ENCODE results near the gene DDX24.

DDX24 gene

DNA sequence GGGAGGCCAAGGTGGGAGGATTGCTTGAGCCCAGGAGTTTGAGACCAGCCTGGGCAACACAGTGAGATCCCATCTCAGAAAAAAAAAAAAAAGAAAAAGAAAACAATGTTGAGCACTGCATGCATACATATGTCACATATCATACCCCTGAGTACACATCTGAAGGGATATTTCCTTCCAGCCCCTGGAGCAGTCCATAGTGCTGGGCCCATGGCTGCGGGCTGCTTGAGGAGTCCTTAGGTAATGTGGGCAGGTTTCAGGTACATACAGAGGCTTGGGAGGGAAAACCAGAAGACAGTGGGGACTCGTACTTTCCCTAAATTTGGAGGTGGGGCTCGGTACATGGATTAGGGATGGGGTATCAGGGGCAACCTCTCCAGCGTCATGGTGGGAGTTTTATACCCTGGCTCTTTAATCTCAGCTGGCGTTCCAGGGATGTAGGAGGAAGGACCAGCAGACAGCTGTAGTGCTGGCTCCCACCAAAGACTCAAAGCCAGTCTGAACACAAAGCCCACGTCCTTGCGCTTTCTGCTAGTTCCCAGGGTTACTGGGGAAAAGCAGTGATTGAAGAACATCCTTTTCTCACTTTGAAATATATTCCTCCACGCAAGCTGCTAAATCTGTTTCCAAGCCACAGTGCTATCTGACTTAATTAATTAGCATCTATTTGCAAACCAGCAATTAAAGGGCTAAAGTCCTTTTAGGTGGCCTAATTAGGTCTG is 49.7 kb downstream of the DDX24 start:
- no peak for DNase-seq (ENCODE audit: low read depth in 2 of 2)

DNA sequence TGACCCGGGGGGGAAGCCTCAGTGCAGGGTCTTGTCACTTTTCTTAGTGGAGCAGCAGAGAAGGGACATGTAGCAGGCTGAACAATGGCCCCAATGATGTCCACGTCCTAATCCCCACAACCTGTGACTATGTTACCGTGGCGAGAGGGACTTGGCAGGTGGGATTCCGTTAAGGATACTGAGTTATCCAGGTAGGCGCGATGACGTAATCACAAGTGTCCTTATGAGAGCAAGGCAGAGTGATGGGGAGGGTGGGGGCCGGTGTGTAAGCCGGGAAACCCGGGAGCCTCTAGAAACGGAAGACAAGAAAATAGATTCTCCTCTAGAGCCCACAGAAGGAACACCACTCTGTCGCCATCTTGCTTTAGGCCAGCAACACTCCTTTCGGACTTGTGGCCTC is 50.4 kb downstream of the DDX24 start:
- no peak for DNase-seq (ENCODE audit: low read depth in 2 of 2)

DNA sequence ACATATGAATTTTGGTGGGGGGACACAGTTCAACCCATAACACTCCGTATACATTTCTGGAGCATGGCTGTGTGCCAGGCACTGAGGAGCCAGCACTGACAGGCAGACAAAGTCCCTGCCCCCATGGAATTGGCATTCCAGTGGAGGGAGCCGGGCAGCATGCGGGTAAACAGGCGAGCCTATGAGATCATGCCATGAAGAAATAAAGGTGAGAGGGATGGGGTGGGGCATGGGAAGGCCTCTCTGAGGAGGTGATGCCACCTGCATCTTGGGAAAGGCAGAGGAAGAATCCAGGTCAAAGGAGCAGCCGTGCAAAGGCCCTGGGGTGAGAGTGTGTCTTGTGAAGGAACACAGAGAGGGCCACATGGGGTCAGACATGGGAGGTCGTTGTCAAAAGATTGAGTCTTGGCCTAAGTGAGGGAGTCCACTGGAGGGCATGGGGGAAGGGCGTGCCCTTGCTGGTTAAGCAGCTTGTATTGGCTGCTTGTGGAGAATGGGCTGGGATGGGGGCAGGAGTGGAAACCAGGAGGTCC is 51.3 kb downstream of the DDX24 start:
- no peak for DNase-seq (ENCODE audit: low read depth in 2 of 2)

DNA sequence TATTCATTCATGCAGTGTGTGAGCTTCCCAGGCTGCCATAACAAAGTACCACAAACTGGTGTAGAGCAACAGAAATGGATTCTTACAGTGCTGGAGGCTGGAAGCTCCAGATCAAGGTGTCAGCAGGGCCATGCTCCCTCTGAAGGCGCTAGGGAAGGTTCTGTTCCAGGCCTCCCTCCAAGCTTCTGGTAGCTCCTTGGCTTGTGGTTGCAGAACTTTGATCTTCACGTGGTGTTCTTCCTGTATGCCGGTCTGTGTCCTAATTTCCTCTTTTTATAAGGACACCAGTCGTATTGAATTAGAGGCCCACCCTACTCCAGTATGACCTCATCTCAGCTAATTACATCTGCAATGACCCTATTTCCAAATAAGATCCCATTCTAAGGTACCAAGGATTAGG is 51.7 kb downstream of the DDX24 start:
- no peak for DNase-seq (ENCODE audit: low read depth in 2 of 2)

GRCh38 chr14:94028450-94028826 is 52.6 kb downstream of the DDX24 start:
- DNase-seq (ENCODE audit: low read depth in 2 of 2) = peak in 1 of 2 donors; percentile 30

DNA sequence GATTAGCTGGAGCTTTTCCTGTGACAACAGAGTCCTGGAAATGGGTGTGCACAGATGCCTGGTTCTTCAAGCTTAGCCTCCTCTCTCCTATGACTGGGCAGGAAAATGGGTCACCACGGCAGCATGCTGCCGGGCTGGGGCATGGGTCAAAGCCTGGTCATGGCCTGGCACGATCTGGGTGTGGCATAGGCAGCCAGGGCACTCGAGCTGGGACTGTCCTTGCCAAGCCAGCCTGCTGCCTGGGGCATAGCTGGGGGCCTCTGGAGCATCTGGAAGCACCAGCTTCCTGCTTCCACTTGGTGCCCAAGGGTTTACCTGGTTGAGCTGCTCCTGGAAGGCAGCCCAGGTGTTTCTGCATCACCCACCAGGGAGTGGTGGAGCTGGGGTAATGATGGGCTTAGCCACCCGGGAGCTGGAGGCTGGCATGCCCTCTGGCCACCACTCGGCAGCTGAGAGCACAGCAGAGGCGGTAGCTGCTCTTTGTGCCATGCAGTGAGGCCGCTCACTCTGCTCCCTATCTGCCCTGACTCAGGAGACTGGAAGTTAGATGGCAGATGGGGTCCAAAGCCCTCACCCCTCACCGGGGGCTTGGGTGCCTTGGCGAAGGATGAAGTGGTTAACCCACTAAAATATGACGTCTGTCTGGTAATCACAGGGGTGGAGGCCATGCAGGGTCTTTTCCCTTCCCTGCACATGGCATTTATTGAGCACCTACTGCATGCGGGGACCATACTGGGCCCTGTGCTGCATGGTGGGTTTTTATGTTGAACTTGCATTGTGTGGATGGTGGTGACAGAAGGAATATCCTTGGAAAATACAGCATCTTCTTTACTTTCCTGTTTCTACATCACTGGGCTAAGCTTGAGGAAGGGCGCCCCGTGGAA is 53.2 kb downstream of the DDX24 start:
- DNase-seq (ENCODE audit: low read depth in 2 of 2) = no peak

DNA sequence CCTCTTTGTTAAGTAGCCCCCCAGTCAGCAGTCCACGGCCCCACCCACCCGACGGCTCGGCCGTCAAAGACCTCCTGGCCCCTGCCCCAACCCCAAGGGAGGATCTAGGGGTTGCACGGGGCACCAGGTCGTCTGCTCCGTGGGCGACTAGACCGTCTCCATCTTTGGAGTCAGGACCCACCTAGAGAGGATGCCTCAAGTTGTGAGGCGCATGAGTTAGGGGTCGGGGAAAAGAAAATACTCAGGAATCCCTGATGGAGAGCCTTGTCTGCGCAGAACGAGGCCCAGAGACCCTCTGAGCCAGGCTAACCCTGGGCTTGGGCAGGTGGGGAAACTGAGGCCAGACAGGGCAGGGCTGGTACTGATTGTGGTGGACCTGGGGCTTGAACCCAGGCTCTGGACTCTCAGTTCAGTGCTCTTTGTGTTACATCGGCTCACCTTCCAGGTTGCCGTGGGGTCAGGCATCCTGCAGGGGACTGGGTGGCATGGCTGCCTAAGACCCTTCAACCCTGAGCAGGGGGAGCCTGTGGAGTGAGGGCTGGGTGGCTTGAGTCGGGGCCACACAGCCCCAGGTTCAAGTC is 54.0 kb downstream of the DDX24 start:
- DNase-seq (ENCODE audit: low read depth in 2 of 2) = no peak

DNA sequence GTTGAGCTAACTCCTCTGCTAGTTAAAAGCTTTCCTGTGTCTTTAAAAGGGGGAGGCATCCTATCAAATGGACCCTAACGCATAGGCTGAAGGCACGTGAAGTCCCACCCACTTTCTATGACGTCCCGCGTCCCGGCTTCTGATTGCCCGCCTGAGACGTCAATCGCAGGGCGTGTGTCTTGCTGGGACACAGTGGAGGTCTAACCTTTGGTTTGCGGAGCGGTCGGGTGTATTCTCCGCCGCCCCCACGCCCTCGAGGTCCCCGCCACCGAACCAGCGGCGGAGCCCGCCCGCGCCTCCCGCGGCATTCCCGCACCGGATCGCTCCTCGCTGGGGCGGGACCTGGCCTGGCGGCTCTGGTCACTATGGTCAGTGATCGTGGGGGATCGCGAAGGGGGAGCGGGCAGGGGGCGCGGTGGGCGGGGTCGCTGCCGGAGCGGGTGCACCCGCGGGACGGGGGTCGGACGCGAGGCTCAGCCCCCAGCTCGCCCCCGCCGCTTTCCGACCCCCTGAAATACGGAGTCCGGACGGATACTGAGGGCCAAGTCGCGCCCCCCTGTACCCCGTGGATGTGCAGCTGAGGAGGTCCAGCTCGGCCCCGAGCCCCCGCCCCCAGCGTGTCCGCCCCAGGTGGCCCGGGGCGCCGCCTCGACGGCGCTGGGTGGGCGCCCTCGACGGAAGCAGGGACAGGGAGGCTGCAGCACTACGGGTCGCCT is 54.7 kb downstream of the DDX24 start, which contains the start of gene OTUB2:
TSS of gene OTUB2 (plus strand) at position 168 of the 716 bp plus-strand sequence. CDS start at position 366, 198 bp downstream.
- peak; percentile 93 to 94 for DNase-seq (ENCODE audit: low read depth in 2 of 2)

DNA sequence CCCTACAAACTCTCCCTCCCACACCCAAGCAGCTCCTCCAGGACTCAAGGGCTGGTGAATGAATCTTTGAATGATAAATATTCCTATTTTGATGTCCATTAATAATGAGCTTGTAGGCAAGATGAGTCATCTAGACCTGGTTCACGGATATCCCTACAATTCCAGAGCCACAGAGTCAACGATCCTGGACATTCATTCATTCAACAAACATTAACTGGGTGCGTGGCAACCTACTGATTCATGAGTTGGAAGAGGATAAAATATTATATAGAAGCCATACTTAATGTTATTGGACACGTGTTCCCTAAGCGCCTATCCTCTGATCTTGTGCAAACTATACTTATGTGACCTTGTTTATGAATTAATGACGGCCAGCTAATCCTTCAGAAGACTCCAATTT is 55.3 kb downstream of the DDX24 start:
- DNase-seq (ENCODE audit: low read depth in 2 of 2) = no peak

- DNase-seq (ENCODE audit: low read depth in 2 of 2) = no peak
Observed at GRCh38 chr14:94024549-94024948, 56.5 kb downstream of the DDX24 start.

DNA sequence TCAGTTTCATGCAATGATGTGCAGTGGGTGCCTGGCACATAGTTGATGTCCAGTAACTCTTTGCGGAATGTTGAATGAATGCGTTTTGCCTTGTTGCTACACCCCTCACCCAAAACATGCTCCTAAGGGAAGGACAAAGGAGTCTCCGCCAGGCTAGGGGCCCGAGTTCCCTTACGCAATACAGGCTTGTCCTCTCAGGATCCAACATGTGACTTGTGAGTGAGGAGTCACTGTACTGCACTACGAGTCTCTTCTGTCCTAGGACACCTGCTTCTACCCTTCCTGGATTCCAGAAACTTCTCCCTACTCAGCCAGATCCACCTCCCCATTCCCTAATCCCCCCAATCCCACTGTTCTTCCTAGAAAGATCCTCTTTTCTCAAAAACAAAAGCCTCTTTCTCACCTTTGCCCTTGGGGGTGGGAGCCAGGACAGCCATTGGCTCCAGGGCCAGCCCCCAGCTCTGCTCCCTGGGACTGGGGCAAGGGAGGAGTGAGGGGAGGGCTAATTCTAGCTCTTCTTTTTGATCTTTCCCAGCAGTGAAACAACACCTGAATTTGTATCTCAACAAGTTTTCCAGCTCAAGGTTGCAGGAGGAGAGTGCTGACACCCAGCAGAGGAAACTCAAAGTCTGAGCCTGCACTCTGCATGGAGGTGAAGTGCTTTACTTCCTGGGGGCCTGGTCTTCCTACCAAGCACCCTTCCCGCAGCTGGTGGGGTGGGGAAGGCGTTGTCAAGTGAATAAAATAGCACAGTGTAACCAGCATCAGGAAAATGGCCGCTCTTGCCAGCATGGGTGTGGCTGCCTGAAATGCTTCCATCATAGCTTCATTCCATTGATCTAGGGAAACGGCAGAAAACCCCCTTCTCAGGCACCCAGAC is 58.2 kb downstream of the DDX24 start:
- DNase-seq (ENCODE audit: low read depth in 2 of 2) = no peak

DNA sequence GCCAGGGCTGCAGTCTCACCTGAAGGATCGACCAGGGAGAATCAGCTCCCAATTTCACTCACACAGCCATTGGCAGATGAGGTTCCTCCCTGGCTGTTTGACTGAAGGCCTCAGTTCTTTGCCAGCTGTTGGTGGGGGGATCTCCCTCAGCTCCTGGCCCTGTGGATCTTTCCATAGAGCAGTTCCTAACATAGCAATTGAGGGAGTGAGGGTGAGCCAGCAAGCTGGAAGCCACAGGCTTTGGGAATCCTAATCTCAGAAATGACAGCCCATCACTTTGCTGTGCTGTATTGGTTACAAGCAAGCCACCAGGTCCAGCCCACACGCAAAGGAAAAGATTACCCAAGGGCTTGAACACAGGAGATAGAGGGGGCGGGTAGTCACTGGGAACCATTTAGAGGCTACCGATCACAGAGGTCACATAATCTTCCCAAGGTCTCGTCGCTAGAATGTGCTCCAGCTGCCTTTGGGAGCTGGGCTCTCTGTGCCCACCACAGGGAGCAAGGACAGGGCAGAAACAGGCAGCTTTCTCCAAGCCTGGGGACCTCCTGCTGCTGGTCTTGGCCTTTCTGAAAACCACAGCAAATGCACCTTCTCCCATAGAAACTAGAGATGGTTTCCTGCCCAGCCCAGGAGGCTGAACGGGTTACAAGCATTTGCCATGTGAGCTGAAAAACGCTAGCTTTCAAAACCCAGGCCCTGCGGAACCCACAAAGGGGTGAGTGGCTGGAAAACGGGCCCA is 59.4 kb downstream of the DDX24 start:
- DNase-seq (ENCODE audit: low read depth in 2 of 2) = peak in 1 of 2 donors; percentile 40

- DNase-seq (ENCODE audit: low read depth in 2 of 2) = no peak
Observed at GRCh38 chr14:94021001-94021400, 60.0 kb downstream of the DDX24 start.

DNA sequence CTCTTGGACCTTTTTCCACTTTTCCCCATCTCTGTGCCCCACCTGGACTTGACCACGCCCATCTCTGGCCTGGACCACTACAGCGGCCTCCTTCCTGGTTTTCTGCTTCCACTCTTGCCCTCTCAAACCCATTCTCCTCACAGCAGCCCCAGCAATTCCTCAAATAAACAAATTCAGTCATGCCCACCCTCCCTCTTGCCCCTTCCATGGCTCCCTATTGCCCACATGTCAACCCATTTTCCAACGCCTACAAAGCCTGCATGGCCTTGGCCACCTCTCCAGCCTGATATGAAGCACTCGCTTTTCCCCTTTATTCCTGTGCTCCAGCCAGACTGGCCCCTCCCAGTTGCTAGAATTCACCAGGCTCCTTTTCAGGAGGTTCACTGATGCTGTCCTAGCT is 60.7 kb downstream of the DDX24 start:
- DNase-seq (ENCODE audit: low read depth in 2 of 2) = no peak

DNA sequence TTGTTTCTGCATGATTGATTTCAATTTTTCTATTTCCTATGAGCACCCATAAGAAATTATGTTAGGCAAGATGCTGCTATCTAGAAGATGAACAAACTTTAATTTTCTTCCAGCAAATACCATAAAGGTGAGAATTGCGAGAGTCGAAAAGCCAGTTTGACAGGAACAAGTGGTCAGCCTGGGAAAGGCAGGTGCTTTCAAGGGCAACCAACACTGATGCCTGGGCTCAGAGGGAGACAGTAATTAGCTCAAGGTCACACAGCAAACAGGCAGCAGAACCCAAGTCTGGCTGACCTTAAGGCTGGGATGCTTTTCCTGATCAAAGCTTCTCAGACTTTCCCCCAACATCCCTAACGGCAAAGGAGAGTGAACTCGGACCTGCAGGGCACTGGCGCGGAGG is 61.7 kb downstream of the DDX24 start:
- no peak for DNase-seq (ENCODE audit: low read depth in 2 of 2)

- no peak for DNase-seq (ENCODE audit: low read depth in 2 of 2)
Observed at GRCh38 chr14:94018308-94018707, 62.7 kb downstream of the DDX24 start.

GRCh38 chr14:94016446-94016976 is 64.5 kb downstream of the DDX24 start:
- DNase-seq (ENCODE audit: low read depth in 2 of 2) = no peak

- no peak for DNase-seq (ENCODE audit: low read depth in 2 of 2)
Observed at GRCh38 chr14:94015223-94015622, 65.8 kb downstream of the DDX24 start.

- no peak for DNase-seq (ENCODE audit: low read depth in 2 of 2)
Observed at GRCh38 chr14:94014382-94014781, 66.6 kb downstream of the DDX24 start.

DNA sequence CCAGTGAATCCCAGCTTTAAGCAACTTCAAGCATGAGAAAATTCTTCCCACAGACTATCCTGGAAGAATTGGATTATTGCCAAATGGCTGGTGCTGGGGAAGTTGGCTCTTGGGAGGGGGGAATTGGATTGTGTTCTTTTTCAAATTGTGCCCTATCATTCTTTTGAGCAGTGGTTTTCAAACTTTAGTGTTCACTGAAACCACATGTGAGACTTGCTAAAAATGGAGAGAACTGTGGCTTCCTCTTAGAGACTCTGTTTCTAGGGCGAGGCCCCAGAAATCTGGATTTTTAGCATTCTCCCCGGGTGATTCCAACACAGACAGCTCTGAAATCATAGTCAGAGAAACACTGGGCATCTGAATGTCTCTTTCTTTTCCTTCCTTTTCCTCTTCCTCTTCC is 69.2 kb downstream of the DDX24 start:
- DNase-seq (ENCODE audit: low read depth in 2 of 2) = no peak
